Medulla oblongata (tissue), 1 donor: ENCODE measurements around the gene ASB10.
A peak's percentile ranks its signal among the peaks of the same experiment; 100 is the strongest.

Experiments used
- DNase-seq: peaks from one replicate; pipeline ENCODE4 v3.0.0-alpha.2; 2015; ENCODE audit errors: extremely low spot score

The ASB10 gene

GRCh38 chr7:151187409-151188251, 580 bp upstream of the ASB10 start:
- DNase-seq = no peak

DNA sequence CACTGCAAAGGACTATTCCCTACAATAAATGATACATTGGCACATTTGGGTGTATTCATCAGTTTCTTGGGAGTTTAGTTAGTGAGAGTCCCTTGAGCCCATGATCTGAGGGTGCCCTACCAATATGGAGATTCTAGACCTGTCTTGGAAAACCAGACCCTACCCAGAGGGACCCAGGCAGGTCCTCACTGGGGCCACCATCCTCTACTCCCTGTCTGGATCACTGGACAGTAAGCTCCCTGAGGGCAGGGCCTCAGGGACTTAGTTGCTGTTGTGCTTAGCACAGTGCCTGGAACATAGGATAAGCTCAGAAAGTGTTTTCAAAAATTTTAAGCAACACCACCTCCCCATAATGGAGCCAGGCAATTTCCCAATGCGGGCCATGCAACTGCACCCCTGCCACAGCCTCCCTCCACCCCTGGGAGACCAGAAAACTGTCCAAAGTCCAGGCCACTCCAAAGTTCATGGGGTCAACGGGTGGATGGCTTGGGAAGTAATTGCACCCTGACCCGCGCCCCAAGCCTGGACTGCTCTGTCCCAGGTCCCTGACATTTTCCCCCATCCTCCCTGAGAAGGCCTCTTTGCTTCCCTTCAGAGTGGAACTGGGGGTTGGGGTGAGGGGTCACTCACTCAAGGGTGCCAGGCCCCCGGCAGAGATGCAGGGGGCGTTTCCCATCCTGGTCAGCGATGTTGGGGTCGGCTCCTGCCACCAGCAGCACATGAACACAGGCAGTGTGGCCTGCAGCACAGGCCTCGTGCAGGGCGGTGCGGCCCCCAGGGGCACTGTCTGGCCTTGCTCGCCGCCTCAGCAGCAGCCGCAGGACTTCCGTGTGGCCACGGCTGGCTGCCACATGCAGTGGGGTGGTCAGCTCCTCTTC, 1.0 kb downstream of the ASB10 start:
- DNase-seq = no peak

- no peak for DNase-seq
Measured at GRCh38 chr7:151181011-151181431, 6.0 kb downstream of the ASB10 start.

DNA sequence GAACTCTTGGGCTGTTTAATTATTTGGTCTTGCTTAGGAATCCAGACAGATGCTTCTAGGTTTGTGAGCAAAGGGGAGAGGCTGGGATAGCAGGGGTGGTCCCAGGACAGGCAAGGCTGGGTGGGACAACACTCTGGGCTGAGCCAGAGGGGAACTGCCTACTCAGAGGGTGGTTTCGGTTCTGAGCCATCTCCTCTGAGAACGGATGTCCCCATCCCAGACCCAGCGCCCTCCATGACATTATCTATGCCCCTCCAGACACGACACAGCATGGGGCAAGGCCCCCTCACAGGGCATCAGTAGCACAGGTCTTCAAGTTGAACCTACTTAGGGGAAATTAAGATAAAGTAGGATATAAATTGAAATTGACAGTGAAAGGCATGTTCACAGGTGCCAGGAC, 7.1 kb downstream of the ASB10 start:
- DNase-seq = no peak

GRCh38 chr7:151179287-151179860, 7.7 kb downstream of the ASB10 start:
- DNase-seq = no peak

DNA sequence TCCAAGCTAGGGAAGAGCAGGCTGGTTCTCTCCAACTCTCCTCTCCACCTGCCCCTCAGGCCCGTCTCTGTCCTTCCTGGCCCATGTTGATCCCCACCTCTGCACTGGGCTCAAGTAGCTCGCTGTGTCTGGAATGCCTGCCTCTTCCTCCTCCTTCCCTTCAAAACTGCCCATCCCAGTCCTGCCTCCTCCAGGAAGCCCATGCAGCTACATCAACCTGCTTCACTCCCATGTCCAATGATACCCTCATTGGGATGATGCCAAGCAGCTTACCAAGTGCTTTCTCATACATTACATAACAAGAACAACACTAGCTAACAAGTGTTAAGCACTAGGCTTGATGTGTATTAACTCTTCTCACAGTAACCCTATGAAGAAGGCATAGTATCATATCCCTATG, 8.2 kb downstream of the ASB10 start:
- DNase-seq = no peak

GRCh38 chr7:151178236-151178635, 8.8 kb downstream of the ASB10 start:
- DNase-seq = peak; percentile 18

GRCh38 chr7:151177310-151177709, 9.7 kb downstream of the ASB10 start:
- DNase-seq = no peak

DNA sequence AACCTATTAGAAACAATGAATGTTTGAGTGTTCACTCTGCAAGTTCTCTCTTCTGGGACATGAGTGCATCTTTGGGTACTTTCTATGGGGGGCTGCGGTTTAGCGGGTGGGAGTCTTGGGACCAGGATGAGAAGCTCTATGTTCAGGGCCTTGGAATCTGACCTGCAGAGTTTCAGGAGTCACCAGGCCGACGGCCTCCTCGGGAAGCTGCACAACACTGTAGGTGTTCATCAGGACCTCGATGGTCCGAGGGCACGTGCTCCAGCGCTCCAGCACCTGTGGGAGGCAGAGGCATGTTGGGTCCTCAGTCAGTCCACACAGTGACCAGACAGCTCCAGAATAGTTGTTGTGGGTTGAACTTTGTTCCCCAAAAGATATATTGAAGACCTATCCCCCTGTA, 10.6 kb downstream of the ASB10 start:
- no peak for DNase-seq

- DNase-seq = no peak
Measured at GRCh38 chr7:151175793-151176311, 11.2 kb downstream of the ASB10 start.

- DNase-seq = no peak
Measured at GRCh38 chr7:151175047-151175792, 11.8 kb downstream of the ASB10 start.

GRCh38 chr7:151174246-151175046, 12.6 kb downstream of the ASB10 start:
- DNase-seq = no peak

DNA sequence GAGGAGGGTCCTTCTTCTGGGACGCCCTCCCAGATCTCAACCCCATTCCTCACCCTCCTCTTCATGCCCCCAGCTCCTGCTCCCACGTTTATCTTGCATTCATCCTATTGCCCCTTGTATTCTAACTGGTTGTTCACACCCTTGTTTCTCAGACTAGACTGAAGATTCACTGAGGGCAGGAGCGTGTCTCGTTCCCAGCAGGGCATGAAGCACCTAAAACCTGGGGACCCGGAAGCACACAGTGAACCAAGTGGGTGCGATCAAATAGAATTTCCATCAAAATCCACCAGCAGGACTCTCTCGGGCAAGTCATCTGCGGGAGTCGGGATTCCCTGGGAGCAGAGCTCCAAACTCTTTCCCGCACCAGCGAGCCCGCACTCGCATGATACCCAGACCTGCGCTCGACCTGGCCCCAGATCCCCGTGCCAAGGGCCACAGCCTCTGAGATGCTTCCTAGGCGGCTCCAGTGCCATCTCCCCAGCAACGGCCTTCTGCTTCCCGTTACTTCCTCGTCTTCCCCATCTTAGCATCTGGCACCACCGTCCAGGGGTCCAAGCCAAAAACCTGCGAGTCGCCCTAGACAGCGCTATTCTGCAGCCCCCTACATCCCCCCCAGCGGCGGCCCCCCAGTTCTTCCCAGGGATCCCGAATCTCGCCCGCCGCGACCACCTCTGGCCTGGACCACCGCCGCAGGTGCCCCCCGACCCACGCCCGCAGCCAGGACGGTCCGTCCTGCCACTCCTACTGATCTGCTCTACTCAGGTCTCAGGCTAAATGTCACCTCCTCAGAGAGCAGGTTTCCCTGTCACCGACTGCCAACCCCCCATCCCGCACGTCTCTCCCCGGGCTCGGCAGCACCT, 13.4 kb downstream of the ASB10 start:
- no peak for DNase-seq

DNA sequence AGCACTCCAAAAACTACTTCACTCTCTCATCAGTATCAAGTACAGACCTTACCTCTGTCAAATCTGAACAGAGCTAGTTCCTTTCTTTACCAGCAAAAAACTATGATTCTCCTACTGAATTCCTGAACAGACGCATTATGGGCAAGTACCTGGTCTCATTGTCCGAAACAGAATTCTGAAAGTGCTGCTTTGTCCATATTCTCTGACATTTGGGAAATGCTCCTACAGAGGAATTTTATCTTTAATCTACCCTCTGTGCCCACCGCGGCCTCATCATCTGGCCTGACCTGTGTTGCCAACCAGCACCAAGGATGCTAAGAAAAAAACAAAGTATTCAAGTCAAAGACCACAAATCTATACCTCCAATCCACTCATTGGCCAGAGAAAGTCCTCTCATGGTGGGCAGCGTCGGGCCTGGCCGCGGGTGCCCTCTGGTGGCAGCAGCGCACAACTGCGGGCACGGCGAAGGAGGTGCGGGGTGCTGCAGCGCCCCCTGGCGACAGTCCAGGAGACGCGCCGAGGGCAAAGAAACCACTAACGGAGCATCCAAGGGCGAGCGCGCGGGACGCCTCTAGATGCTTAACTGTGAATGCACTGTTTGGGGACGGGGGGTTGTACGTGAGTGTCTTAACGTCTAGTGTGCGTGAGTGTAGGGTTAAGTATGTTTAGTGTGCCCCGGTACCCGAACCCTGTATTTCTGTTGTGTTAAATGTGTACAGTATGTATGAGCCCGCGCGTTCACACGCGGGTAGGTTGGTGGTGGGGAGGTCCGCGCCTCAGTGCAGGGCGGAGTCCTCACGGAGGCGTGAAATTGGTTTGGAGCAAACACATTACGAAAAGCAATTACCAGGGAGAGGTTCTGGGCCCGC, 14.5 kb downstream of the ASB10 start:
- peak; percentile 90 for DNase-seq

DNA sequence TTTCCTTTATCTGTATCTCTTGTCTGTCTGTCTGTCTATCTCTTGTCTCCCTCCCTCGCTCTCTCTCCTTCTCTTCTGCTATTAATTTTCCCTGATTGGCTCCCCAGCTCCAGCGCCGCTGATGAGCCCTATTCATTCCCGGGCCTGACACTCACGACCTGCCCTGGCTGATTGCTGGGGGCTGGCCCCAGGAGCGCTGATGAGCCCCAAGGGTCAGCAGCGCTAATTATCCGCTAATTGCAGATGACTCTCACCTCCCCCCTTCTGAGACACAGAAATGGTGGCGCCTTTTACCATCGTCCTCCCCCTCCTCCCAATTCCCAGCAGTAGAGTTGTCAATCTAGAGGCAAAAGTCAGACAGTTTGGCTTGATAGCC, 18.3 kb downstream of the ASB10 start:
- DNase-seq = no peak

DNA sequence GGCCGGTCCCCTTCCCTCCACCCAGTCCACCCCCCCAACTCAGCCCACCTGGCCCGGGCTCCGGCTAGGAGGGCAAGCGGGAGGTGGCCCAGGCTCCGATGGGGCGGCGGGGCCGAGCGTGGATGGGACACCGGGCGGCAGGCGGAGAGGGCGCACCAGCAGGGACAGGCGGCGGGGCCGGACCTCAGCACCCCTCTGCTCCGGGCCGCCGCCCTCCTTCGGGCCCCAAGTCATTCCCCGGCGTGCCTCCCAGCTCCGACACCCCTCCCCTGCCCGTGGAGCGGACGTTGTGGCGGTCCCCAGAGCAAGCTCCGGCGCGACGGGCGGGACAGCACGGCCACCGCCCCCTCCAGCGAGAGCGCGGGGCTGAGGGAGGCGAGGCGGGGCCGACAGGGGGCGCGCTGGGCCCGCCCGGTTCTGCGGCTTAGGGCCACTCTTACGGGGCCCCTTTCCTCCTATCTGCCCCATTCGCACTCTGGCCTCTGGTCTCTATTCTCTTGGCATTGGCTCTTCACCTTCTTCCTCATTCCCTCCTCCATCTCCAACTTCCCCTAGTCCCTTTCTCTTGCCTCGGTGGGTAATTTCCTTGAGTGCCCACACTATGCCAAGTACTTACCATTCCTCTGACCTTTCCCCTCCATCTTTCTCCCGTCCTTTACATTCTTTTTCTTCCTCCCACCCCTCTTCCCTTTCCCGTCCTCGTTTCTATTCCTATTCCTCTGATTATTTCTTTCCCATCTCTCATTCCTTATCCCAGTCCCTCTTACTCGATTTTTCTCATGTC, 18.9 kb downstream of the ASB10 start:
- peak; percentile 17 for DNase-seq

DNA sequence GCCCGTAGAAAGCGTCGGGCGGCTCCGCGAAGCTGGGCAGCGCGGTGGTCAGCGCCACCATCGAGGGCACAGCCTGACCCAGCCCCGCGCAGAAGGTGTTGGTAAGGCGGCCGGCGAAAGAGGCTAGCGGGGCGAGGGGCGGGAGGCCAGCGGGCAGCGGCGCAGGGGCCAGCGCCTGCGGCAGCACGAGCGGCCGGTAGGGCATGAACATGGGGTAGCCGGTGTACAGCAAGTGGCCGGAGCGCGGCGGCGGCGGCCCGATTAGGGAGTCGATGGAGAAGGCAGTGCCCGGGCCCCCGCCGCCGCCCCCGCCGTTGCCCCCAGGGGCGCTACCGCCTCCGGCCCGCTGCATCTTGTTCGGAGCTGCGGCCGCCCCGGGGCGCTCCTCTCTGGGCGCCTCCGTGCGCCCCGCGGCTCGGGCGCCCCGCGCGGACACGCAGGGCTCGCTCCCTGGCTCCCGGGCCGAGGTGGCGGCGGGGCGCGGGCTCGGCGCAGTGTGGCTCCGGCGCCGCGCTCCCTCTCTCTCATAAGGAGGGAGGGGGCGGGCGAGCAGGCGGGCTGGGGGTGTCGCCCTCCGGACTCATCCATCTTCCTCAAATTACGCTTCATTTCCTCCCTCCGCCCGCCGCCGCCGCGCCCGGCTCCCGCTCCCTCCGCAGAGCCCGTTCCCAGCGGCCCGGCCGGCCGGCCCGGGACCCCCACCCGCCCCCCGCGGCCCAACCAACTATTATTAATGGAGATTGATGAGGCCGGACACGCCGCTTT, 19.7 kb downstream of the ASB10 start, which contains the start of gene GBX1:
GBX1 (minus strand) TSS at position 498 of the 765 bp plus-strand sequence; CDS start at position 352, 146 bp downstream.
- no peak for DNase-seq
